Activated CD4-positive, alpha-beta T cell treated with anti-CD3 and anti-CD28 coated beads for 36 hours (primary cell): ENCODE measurements around the gene C1QTNF12. TPM values are rescaled to one million over a fixed set of nuclear protein-coding genes. Genes with fewer than 3 reads are reported as not detected.

Experiments used
- ATAC-seq: fragments of 200-7000 bp; cut with Tn5 transposase; one replicate; pipeline ENCODE4 v1.10.0; 2021; ENCODE audit warnings: mild to moderate bottlenecking, moderate library complexity
- CTCF ChIA-PET: fragments of 350-600 bp; sonication (Branson Sonifier 250); formaldehyde crosslinking; loops from one replicate; lab custom pipeline; 2021; ENCODE audit warnings: antibody characterized with exemption; lab: Charles Lee
- POLR2A ChIA-PET: fragments of 350-600 bp; sonication (Branson Sonifier 250); formaldehyde crosslinking; loops from one replicate; lab custom pipeline; 2021; ENCODE audit warnings: antibody characterized with exemption, inconsistent platforms; lab: Charles Lee
- DNase-seq: peaks from one replicate; pipeline ENCODE4 v3.0.0-alpha.2; 2020
- H3K27ac Mint-ChIP-seq: one replicate; pipeline ENCODE4 v1.8.0; 2021; ENCODE audit warnings: mixed read lengths
- H3K27me3 Mint-ChIP-seq: one replicate; pipeline ENCODE4 v1.8.0; 2021; ENCODE audit warnings: mixed read lengths
- H3K36me3 Mint-ChIP-seq: one replicate; pipeline ENCODE4 v1.8.0; 2021; ENCODE audit warnings: low read depth, mixed read lengths
- H3K4me1 Mint-ChIP-seq: one replicate; pipeline ENCODE4 v1.8.0; 2021; ENCODE audit warnings: mixed read lengths
- H3K4me3 Mint-ChIP-seq: one replicate; pipeline ENCODE4 v1.8.0; 2021; ENCODE audit warnings: mild to moderate bottlenecking, moderate library complexity, mixed read lengths
- H3K9me3 Mint-ChIP-seq: one replicate; pipeline ENCODE4 v1.8.0; 2021; ENCODE audit warnings: low read depth, mixed read lengths
- intact Hi-C, 2 experiments: fragments of 100-400 bp; cut with DNase I in 1 of 2; cut with micrococcal nuclease in 1 of 2; formaldehyde crosslinking; loops; one replicate each; pipeline versions ENCODE4 v1.14.2 to v1.15.1; 2022 to 2024; cut with DNase I, micrococcal nuclease
- total RNA-seq, 2 experiments: library from RNA; stranded (reverse); gene quantifications; one replicate each; pipeline ENCODE4 v1.2.3, GENCODE V29; 2021

C1QTNF12 gene
- total RNA-seq, 2 experiments from 2014 or later: 1.1 to 1.6 TPM

- Mint-ChIP-seq H3K36me3 (peaks cover 47% of the 10 kb centered on the region), H3K9me3 (no peaks in the 10 kb centered on the region), H3K27ac (no peak overlapping the region), H3K4me3 (no peak overlapping the region), H3K4me1 (peaks cover 30% of the 10 kb centered on the region), H3K27me3 (no peaks in the 10 kb centered on the region)
- CTCF ChIA-PET: no interaction called here
- intact Hi-C loops: loop anchor here in 1 of 2 experiments (5.0 kb wide), 1 partner anchor 145 kb away; no protein-coding TSS in a partner anchor
- POLR2A ChIA-PET: no interaction called here
- ATAC-seq: no peak
- DNase-seq: no peak
Measured at GRCh38 chr1:1267488-1268283, 21.2 kb upstream of the C1QTNF12 start.

GRCh38 chr1:1264868-1265272 lies 18.3 kb upstream of the C1QTNF12 start:
- peaks cover 3% of the 10 kb centered on the region for H3K4me1 Mint-ChIP-seq
- intact Hi-C loops: loop anchor here in 1 of 2 experiments (5.0 kb wide), 1 partner anchor 143 kb away; no protein-coding TSS in a partner anchor
- ChIA-PET CTCF (interaction anchor here (0.6 to 1.9 kb wide), 3 partner anchors 14 to 147 kb away, joined by 3 to 7 read pairs (median 3); no protein-coding TSS in a partner anchor), POLR2A (no interaction called here)
- ATAC-seq (no peak), DNase-seq (peak; percentile 47)
- H3K9me3 Mint-ChIP-seq: no peaks in the 10 kb centered on the region
- no peak overlapping the region for H3K27ac Mint-ChIP-seq
- no peak overlapping the region for H3K4me3 Mint-ChIP-seq
- no peaks in the 10 kb centered on the region for H3K27me3 Mint-ChIP-seq
- peaks cover 44% of the 10 kb centered on the region for H3K36me3 Mint-ChIP-seq

GRCh38 chr1:1264026-1264425 lies 17.5 kb upstream of the C1QTNF12 start:
- CTCF ChIA-PET: interaction anchor here (1.3 to 1.9 kb wide), 2 partner anchors 14 to 141 kb away, joined by 3 to 7 read pairs; no protein-coding TSS in a partner anchor
- DNase-seq (no peak), ATAC-seq (no peak)
- Mint-ChIP-seq H3K36me3 (peaks cover 47% of the 10 kb centered on the region), H3K9me3 (no peaks in the 10 kb centered on the region), H3K27ac (no peak overlapping the region), H3K27me3 (no peaks in the 10 kb centered on the region), H3K4me1 (no peaks in the 10 kb centered on the region), H3K4me3 (no peak overlapping the region)
- POLR2A ChIA-PET: no interaction called here
- intact Hi-C loops: no loop called here

GRCh38 chr1:1262758-1263157 lies 16.2 kb upstream of the C1QTNF12 start:
- ChIA-PET POLR2A (no interaction called here), CTCF (no interaction called here)
- ATAC-seq (no peak), DNase-seq (no peak)
- no peak overlapping the region for H3K4me3 Mint-ChIP-seq
- no peak overlapping the region for H3K27ac Mint-ChIP-seq
- no peaks in the 10 kb centered on the region for H3K4me1 Mint-ChIP-seq
- no peaks in the 10 kb centered on the region for H3K9me3 Mint-ChIP-seq
- H3K36me3 Mint-ChIP-seq: peaks cover 48% of the 10 kb centered on the region
- H3K27me3 Mint-ChIP-seq: no peaks in the 10 kb centered on the region
- intact Hi-C loops: no loop called here

GRCh38 chr1:1262071-1262470 lies 15.5 kb upstream of the C1QTNF12 start:
- Mint-ChIP-seq H3K27me3 (no peaks in the 10 kb centered on the region), H3K4me1 (no peaks in the 10 kb centered on the region), H3K9me3 (no peaks in the 10 kb centered on the region), H3K27ac (no peak overlapping the region), H3K4me3 (no peak overlapping the region), H3K36me3 (peaks cover 50% of the 10 kb centered on the region)
- DNase-seq (no peak), ATAC-seq (no peak)
- intact Hi-C loops: no loop called here
- ChIA-PET CTCF (no interaction called here), POLR2A (no interaction called here)

- no peaks in the 10 kb centered on the region for H3K4me1 Mint-ChIP-seq
- H3K27ac Mint-ChIP-seq: no peak overlapping the region
- H3K27me3 Mint-ChIP-seq: no peaks in the 10 kb centered on the region
- no peak for ATAC-seq
- peaks cover 52% of the 10 kb centered on the region for H3K36me3 Mint-ChIP-seq
- H3K4me3 Mint-ChIP-seq: no peak overlapping the region
- intact Hi-C loops: no loop called here
- ChIA-PET POLR2A (no interaction called here), CTCF (interaction anchor here (1.5 kb wide), 1 partner anchor 10 kb away, joined by 6 read pairs; no protein-coding TSS in a partner anchor)
- no peaks in the 10 kb centered on the region for H3K9me3 Mint-ChIP-seq
- no peak for DNase-seq
Measured at GRCh38 chr1:1260843-1261560, 14.5 kb upstream of the C1QTNF12 start.

GRCh38 chr1:1259951-1260600 lies 13.6 kb upstream of the C1QTNF12 start:
- intact Hi-C loops: no loop called here
- Mint-ChIP-seq H3K27ac (peak overlapping the region; percentile 29), H3K9me3 (no peaks in the 10 kb centered on the region), H3K4me3 (no peak overlapping the region), H3K4me1 (no peaks in the 10 kb centered on the region), H3K36me3 (peaks cover 49% of the 10 kb centered on the region), H3K27me3 (no peaks in the 10 kb centered on the region)
- CTCF ChIA-PET: interaction anchor here (1.5 kb wide), 1 partner anchor 9 kb away, joined by 6 read pairs; no protein-coding TSS in a partner anchor
- POLR2A ChIA-PET: no interaction called here
- ATAC-seq: no peak
- DNase-seq: no peak

GRCh38 chr1:1259540-1259939 lies 13.0 kb upstream of the C1QTNF12 start:
- no peak for ATAC-seq
- Mint-ChIP-seq H3K9me3 (no peaks in the 10 kb centered on the region), H3K27ac (peak overlapping the region; percentile 29), H3K27me3 (no peaks in the 10 kb centered on the region), H3K4me3 (no peak overlapping the region), H3K36me3 (peaks cover 50% of the 10 kb centered on the region), H3K4me1 (no peaks in the 10 kb centered on the region)
- no peak for DNase-seq
- ChIA-PET POLR2A (no interaction called here), CTCF (no interaction called here)
- intact Hi-C loops: no loop called here

GRCh38 chr1:1259119-1259488 lies 12.6 kb upstream of the C1QTNF12 start:
- ChIA-PET POLR2A (no interaction called here), CTCF (no interaction called here)
- Mint-ChIP-seq H3K4me3 (no peak overlapping the region), H3K9me3 (no peaks in the 10 kb centered on the region), H3K36me3 (peaks cover 46% of the 10 kb centered on the region), H3K27me3 (no peaks in the 10 kb centered on the region), H3K4me1 (no peaks in the 10 kb centered on the region), H3K27ac (no peak overlapping the region)
- DNase-seq: no peak
- ATAC-seq: no peak
- intact Hi-C loops: no loop called here

- CTCF ChIA-PET: no interaction called here
- DNase-seq (no peak), ATAC-seq (no peak)
- Mint-ChIP-seq H3K27ac (no peak overlapping the region), H3K4me3 (no peak overlapping the region), H3K27me3 (no peaks in the 10 kb centered on the region), H3K36me3 (peaks cover 45% of the 10 kb centered on the region), H3K4me1 (no peaks in the 10 kb centered on the region), H3K9me3 (no peaks in the 10 kb centered on the region)
- POLR2A ChIA-PET: no interaction called here
- intact Hi-C loops: no loop called here
Measured at GRCh38 chr1:1256956-1257871, 10.7 kb upstream of the C1QTNF12 start.

- H3K36me3 Mint-ChIP-seq: peaks cover 36% of the 10 kb centered on the region
- CTCF ChIA-PET: no interaction called here
- POLR2A ChIA-PET: no interaction called here
- peaks cover 6% of the 10 kb centered on the region for H3K4me1 Mint-ChIP-seq
- no peak overlapping the region for H3K4me3 Mint-ChIP-seq
- no peaks in the 10 kb centered on the region for H3K9me3 Mint-ChIP-seq
- no peaks in the 10 kb centered on the region for H3K27me3 Mint-ChIP-seq
- no peak for ATAC-seq
- no peak for DNase-seq
- intact Hi-C loops: no loop called here
- H3K27ac Mint-ChIP-seq: no peak overlapping the region
Measured at GRCh38 chr1:1255611-1256010, 9.1 kb upstream of the C1QTNF12 start.
